HG03064 (cell line): Measurements from ENCODE around the gene RFNG.

Experiments used
- ATAC-seq: cut with Tn5 transposase; IDR thresholded peaks from one replicate; pipeline ENCODE4 v1.9.1; 2021; ENCODE audit warnings: low read depth; ENCODE audit not compliant: unreplicated experiment

Gene RFNG, protein sequence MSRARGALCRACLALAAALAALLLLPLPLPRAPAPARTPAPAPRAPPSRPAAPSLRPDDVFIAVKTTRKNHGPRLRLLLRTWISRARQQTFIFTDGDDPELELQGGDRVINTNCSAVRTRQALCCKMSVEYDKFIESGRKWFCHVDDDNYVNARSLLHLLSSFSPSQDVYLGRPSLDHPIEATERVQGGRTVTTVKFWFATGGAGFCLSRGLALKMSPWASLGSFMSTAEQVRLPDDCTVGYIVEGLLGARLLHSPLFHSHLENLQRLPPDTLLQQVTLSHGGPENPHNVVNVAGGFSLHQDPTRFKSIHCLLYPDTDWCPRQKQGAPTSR

GRCh38 chr17:82051776-82052637 is at the start of gene RFNG, which contains the start of gene GPS1:
RFNG (minus strand) TSS chr17:82051811; CDS start chr17:82051766, 45 bp downstream.
GPS1 (plus strand) TSS chr17:82051898; CDS start chr17:82051932, 34 bp downstream.
- ATAC-seq, result no peak

- ATAC-seq, result no peak
Measured at GRCh38 chr17:82101301-82101715, 49.7 kb upstream of the RFNG start.

GRCh38 chr17:82100502-82101298 is 49.1 kb upstream of the RFNG start:
- ATAC-seq, result no peak

GRCh38 chr17:82098939-82099763 is 47.5 kb upstream of the RFNG start:
- peak; percentile 3 for ATAC-seq

DNA sequence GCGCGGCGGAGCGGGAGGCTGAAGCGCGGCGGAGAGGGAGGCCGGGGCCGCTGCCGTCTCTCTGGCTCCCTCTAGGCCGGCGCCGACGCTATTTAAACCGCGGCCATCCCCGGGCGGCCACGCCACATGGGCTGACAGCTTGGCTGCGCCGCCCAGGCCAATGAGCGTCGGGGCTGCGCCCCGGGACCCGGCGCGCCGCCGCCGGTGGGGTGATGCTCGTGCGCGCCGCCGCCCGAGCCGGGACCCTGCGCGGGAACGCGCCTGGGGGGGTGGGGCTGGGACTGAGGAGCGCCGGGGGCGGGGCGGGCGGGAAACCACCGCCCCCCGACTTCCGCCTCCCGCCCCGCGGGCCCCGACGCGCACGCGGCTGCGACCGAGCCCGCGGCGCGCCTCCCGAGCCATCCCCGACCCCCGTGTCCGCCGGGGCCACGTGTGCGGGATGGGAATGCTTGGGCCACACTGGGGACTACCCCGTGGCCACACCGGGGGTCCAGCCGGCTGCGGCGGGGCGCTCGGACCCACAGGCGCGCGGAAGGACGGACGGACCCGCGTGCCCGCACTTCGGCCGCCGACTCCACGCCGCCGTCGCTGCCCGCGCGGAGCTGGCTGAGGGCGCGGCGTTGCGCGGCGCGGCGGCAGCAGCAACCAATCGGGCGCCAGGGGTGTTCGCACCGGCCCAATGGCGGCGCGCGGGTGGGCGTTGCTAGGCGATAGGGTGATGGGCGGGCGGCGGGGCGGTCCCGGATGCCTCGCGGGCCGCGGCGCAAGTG is 46.7 kb upstream of the RFNG start, which contains the start of gene FASN:
FASN (minus strand) TSS at position 68 of the 770 bp plus-strand sequence. CDS start 1,791 bp downstream, outside the sequence.
- ATAC-seq, result peak; percentile 62

DNA sequence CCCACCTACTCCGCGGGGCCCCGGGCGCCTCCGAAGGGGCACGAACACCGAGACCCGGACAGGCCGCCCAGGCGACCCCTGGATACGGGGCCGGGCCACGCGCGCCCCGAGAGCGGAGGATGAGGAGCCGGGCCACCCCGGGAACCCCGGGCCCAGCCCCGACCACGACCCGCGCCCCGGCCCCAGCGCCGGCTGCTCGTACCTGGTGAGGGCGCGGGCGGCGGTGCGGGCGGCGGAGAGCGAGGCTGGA is 46.2 kb upstream of the RFNG start:
- ATAC-seq, result no peak

DNA sequence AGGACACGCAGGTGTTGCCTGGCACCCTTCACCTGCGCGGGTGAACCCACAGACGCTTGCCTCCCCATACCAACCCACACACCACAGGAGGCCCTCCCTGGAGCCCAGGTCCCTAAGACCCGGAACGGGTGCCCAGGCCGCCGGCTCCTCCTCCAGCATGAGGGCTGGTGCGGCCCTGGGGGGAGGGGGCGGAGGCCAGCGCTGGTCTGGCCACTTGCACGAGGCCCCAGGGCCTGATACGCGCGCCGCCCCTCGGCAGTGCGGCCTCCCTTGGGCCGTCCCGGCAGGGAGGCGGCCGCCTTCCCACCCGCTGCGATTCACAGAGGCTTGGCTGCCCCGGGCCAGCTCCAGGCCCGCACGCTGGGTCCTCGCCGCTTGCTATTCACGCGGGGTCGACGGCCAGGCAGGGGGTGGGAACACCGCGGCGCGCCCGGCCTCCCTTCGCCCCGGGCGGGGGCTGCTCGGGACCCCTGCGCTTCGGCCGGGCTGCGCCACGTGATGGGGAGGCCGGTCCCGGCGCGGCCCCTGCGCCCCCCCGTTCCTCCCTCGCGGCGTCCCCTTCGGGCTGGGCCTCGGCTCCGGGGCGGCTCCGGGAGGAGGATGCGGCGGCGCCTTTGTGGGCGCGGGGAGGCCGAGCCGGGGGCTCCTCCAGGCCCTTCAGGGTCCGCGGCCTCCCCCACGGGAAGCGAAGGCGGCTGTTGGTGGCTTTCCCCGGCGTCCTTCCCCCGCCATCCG is 45.7 kb upstream of the RFNG start:
- peak; percentile 1 for ATAC-seq

- ATAC-seq, result no peak
Measured at GRCh38 chr17:82096709-82097183, 45.1 kb upstream of the RFNG start.

DNA sequence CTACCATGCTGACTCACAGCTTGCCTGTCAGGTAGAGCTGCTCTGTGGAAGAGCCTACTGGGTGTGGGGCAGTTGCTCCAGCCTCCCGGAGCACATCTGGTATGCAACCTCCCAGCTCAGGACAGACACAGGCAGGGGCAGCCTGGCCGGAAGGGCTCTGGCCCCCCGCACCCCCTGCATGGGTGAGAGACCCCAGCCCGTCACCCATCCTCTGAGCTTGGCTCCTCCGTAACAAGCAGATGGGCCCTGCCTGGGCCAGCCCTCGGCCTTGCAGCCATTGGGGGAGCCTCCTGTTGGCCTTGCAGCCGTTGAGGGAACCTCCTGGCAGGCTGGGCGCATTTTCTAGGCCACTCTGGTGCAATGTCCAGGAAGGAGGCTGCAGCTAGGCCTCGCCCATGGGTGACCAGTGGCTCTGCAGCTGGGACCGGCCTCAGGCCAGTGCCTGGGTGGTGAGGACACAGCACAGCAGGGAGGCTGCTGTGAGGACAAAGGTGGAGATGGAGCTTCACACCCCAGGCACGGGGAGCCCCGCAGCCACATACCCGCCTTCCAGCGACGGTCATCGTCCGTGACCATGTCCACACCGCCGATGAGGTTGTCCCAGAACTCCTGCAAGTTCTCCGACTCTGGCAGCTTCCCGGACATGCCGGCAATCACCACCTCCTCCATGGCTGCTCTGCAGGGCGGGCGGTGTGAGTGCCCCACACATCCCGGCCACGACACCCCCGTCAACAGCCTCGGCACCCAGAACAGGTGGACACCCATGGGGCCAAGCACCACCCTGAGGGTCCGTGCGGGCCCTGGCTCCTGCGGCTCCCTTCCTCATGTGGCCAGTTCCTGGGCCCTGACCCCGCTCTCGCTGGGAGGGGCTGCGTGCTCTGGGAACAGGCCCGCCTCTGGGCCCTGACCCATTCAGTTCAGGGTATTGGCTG is 44.4 kb upstream of the RFNG start:
- no peak for ATAC-seq

DNA sequence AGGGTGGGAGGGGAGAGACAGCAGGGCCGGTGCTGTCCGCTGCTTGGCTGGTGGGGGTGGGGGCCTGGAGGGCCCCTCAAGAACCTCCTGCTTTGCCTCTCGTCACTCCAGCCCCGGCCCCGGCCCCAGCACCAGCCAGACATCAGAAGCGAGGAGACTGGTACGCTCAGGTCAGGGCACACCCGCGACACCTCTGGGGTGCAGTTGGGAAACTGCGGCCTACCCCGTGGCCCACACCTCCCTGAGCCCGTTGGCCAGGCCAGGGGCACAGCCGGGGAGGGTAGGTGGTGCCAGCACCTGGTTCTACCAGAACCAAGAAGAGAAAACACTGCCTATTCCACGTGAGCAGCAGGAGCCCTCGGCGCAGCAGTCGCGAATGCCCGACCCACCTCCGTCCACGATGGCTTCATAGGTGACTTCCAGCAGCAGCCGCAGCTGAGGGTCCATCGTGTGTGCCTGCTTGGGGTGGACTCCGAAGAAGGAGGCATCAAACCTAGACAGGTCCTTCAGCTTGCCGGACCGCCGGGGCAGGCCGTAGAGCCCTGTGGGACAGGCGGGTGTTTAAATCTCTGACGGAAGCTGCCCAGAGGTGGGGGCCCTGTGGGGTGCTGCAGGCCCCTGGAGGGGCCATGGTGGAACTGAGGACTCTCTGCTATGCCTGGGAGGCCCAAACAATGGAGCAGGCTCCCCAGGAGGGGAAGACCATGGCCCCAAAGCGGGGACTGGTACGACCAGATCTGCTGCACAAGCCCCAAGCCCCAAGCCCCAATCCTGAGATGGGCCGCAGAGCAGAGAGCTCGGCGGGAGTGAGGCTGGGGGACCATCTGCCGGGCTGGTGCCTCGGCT is 43.5 kb upstream of the RFNG start:
- ATAC-seq, result no peak

DNA sequence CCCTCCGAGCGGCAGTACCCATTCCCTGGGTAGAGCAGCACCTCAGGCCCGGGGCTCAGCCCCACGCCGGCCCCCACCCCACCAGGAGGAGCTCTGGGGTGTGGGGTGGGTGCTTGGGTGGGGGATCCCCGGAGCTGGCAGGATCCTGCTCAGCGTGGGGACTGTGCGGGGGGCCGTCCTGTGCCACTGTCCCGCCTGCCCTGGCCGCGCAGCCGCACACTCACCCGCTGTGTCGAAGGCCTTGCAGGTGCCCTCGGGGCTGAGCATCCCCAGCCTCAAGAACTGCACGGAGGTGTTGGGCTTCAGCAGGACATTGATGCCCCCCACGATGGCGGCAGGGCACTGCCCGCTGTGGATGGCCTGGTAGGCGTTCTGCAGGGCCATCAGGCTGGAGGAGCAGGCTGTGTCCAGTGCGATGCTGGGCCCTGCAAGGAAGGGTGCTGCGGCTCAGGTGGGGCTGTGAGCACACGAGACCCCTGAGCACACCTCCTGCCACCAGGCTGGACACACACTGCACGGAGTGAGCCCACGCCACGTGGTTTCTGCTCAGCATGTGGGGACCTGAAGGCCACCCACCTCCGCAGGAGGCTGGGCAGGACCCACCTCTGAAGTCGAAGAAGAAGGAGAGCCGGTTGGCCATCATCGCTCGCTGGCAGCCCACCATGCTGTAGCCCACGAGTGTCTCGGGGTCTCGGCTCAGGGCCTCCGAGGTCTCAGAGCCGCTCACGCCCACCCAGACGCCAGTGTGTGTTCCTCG is 41.6 kb upstream of the RFNG start:
- no peak for ATAC-seq

DNA sequence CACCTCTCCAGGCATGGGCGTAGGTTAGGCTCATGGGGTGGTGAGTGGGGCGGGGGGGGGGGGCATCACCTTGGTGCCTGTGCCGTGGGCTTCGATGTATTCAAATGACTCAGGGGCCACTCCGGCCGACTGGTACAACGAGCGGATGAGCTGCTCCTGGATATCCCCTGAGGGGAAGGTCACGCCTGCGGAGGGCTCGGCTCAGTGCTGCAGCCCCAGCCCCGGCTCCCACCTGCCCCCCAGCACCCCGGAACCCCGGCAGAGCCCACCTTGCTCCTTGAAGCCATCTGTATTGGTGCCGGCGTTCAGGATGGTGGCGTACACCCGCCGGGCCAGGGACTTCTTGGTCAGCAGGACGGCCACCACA is 41.0 kb upstream of the RFNG start:
- ATAC-seq, result no peak

DNA sequence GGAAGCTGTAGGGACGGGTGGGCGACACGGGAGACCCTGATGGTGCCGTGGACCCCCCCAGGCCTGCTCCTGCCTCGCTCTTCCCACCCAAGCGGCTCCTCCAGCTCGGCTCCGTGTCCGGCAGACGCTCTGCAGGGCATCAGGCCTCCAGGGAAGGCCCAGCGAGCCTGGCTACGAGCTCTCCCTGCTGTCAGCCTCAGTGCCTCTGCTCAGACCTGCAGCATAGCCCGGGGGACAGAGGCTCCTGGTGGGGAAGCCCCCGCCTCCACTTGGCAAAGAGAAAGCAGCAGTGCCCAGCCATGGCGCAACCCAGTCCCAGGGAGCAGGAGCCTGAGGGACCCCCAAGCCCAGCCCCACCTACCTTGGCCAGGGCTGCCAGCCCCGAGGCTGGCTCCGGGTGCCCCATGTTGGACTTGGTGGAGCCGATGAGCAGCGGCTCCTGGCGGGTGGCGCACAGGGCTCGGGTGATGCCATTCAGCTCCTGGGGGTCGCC is 40.5 kb upstream of the RFNG start:
- ATAC-seq, result no peak

GRCh38 chr17:82091264-82092066 is 39.9 kb upstream of the RFNG start:
- ATAC-seq, result no peak
